Activated CD4-positive, alpha-beta memory T cell treated with anti-CD3 and anti-CD28 coated beads, Interleukin-2, amount 10 ng/mL, durations not matched to agents 7 days and 5 days (primary cell): ENCODE measurements around the gene PNPLA2. TPM values are rescaled to one million over a fixed set of nuclear protein-coding genes. Genes with fewer than 3 reads are reported as not detected.

ENCODE experiments used
- CTCF ChIA-PET: fragments of 350-600 bp; sonication (Branson Sonifier 250); formaldehyde crosslinking; loops from one replicate; lab custom pipeline; 2021; ENCODE audit warnings: antibody characterized with exemption, inconsistent platforms; lab: Charles Lee
- POLR2A ChIA-PET: fragments of 350-600 bp; sonication (Branson Sonifier 250); formaldehyde crosslinking; loops from one replicate; lab custom pipeline; 2021; ENCODE audit warnings: antibody characterized with exemption; lab: Charles Lee
- DNase-seq: peaks from one replicate; pipeline ENCODE4 v3.0.0-alpha.2; 2020
- H3K27ac Mint-ChIP-seq: one replicate; pipeline ENCODE4 v1.8.0; 2021; ENCODE audit warnings: mild to moderate bottlenecking, mixed read lengths
- H3K27me3 Mint-ChIP-seq: one replicate; pipeline ENCODE4 v1.8.0; 2021; ENCODE audit warnings: mixed read lengths
- H3K36me3 Mint-ChIP-seq: one replicate; pipeline ENCODE4 v1.8.0; 2021; ENCODE audit warnings: low read depth, mixed read lengths
- H3K4me1 Mint-ChIP-seq: one replicate; pipeline ENCODE4 v1.8.0; 2021; ENCODE audit warnings: mixed read lengths
- H3K4me3 Mint-ChIP-seq: one replicate; pipeline ENCODE4 v1.8.0; 2021; ENCODE audit warnings: mild to moderate bottlenecking, mixed read lengths
- H3K9me3 Mint-ChIP-seq: one replicate; pipeline ENCODE4 v1.8.0; 2021; ENCODE audit warnings: mixed read lengths
- total RNA-seq, 2 experiments: library from RNA; stranded (reverse); gene quantifications; one replicate each; pipeline ENCODE4 v1.2.3, GENCODE V29; 2021

PNPLA2 gene
- total RNA-seq, 2 experiments from 2014 or later: 66.8 to 70.9 TPM

GRCh38 chr11:859394-860131 lies 40.8 kb downstream of the PNPLA2 start:
- Mint-ChIP-seq H3K36me3 (no peaks in the 10 kb centered on the region), H3K27ac (no peak overlapping the region), H3K27me3 (no peaks in the 10 kb centered on the region), H3K4me1 (no peaks in the 10 kb centered on the region), H3K9me3 (no peaks in the 10 kb centered on the region), H3K4me3 (no peak overlapping the region)
- CTCF ChIA-PET: interaction anchor here (0.6 kb wide), 1 partner anchor 1882 kb away, joined by 3 read pairs; no protein-coding TSS in a partner anchor
- DNase-seq: no peak
- POLR2A ChIA-PET: no interaction called here

DNA sequence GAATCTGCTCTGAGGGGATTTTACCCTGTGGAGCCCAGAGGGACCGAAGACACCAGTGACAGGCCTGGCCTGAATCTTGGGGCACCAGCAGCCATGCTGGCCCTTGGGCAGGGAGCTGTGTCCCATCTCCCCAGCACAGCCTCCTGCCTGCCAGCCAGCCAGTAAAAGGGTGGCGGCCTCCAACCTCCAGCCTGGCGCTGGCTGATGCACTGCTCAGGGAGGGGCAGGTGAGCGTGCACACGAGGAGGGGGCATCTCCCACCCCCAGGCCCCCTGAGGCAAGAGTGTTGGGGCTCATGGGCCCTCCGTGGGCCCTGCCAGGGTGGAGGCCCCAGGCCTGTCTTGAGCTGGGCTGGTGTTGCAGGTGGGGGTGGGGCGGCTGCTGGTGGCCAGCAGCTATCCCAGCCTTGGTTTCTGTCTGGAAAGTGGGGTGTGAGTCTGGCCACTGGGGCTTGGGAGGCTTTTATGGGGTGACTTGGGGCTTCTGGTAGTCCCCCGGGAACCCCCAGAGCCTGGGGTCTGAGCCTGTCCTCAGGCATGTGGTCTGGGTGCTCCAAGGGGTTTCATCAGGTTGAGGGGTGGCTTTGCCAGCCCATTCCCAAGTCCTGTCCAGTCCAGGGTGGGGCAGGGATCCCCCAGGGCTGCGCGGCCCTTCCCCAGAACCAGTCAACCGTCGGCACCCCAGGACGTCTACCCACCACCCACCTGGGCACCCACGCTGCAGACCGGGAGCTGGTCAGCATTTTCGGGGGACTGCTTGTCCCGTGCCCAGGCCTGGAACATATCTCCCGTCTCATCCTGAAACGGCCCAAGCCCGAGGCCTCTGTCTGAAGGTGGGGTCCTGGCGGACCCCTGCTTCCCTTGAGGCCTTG lies 41.8 kb downstream of the PNPLA2 start:
- ChIA-PET POLR2A (no interaction called here), CTCF (no interaction called here)
- H3K27me3 Mint-ChIP-seq: no peaks in the 10 kb centered on the region
- H3K27ac Mint-ChIP-seq: no peak overlapping the region
- H3K4me1 Mint-ChIP-seq: no peaks in the 10 kb centered on the region
- no peak overlapping the region for H3K4me3 Mint-ChIP-seq
- H3K9me3 Mint-ChIP-seq: no peaks in the 10 kb centered on the region
- no peak for DNase-seq
- no peaks in the 10 kb centered on the region for H3K36me3 Mint-ChIP-seq

DNA sequence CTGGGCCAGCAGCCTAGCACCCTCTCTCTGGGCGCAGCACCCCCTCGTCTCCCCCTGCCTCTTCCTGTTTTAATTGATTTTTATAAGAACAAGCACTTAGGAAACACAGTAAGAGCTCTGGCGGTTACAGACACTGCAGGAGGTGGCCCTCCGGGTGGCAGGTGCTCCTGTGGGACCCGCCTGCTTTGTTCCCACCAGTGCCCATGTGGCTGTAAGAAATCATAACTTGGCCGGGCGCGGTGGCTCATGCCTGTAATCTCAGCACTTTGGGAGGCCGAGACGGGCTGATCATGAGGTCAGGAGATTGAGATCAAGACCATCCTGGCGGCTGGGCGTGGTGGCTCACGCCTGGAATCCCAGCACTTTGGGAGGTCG lies 42.4 kb downstream of the PNPLA2 start:
- ChIA-PET CTCF (no interaction called here), POLR2A (no interaction called here)
- Mint-ChIP-seq H3K27ac (no peak overlapping the region), H3K4me1 (no peaks in the 10 kb centered on the region), H3K27me3 (no peaks in the 10 kb centered on the region), H3K4me3 (no peak overlapping the region), H3K9me3 (no peaks in the 10 kb centered on the region), H3K36me3 (no peaks in the 10 kb centered on the region)
- DNase-seq: no peak

DNA sequence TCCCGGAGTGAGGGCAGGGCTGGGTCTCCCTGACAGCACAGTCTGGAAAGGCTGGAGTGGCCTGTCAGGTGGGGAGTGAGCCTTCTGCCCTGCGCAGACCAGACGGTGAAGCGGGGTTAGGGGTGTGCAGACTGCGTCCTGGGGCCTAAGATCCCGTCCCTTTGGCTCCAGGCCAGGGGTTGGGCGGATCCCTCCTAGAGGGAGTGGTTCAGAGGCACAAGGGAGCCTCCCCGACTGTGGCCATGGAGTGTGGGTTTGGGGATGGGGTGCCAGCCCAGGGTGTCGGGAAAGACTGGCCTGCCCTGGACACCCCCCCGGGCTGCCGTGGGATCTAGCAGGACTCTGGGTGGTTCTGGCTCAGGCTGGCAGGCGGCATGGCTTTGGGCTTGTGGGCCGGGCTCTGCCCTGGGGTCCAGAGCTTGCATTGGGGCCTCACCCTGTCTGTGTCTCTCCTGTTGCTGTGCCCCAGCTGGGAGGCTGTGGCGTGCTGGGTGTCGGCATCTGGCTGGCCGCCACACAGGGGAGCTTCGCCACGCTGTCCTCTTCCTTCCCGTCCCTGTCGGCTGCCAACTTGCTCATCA lies 43.5 kb downstream of the PNPLA2 start:
- H3K27ac Mint-ChIP-seq: no peak overlapping the region
- POLR2A ChIA-PET: no interaction called here
- CTCF ChIA-PET: no interaction called here
- no peaks in the 10 kb centered on the region for H3K36me3 Mint-ChIP-seq
- DNase-seq: no peak
- H3K4me3 Mint-ChIP-seq: no peak overlapping the region
- H3K9me3 Mint-ChIP-seq: no peaks in the 10 kb centered on the region
- H3K4me1 Mint-ChIP-seq: no peaks in the 10 kb centered on the region
- no peaks in the 10 kb centered on the region for H3K27me3 Mint-ChIP-seq

- Mint-ChIP-seq H3K27me3 (no peaks in the 10 kb centered on the region), H3K4me3 (no peak overlapping the region), H3K4me1 (no peaks in the 10 kb centered on the region), H3K36me3 (no peaks in the 10 kb centered on the region), H3K9me3 (no peaks in the 10 kb centered on the region), H3K27ac (no peak overlapping the region)
- no peak for DNase-seq
- POLR2A ChIA-PET: no interaction called here
- CTCF ChIA-PET: no interaction called here
Observed at GRCh38 chr11:862696-863022, 43.9 kb downstream of the PNPLA2 start.

GRCh38 chr11:863023-863909 lies 44.6 kb downstream of the PNPLA2 start:
- H3K27me3 Mint-ChIP-seq: no peaks in the 10 kb centered on the region
- H3K4me1 Mint-ChIP-seq: no peaks in the 10 kb centered on the region
- ChIA-PET POLR2A (no interaction called here), CTCF (no interaction called here)
- no peak for DNase-seq
- H3K36me3 Mint-ChIP-seq: no peaks in the 10 kb centered on the region
- H3K9me3 Mint-ChIP-seq: no peaks in the 10 kb centered on the region
- H3K27ac Mint-ChIP-seq: no peak overlapping the region
- H3K4me3 Mint-ChIP-seq: no peak overlapping the region

- H3K36me3 Mint-ChIP-seq: no peaks in the 10 kb centered on the region
- ChIA-PET POLR2A (no interaction called here), CTCF (no interaction called here)
- H3K27ac Mint-ChIP-seq: no peak overlapping the region
- no peaks in the 10 kb centered on the region for H3K9me3 Mint-ChIP-seq
- H3K4me3 Mint-ChIP-seq: no peak overlapping the region
- no peak for DNase-seq
- no peaks in the 10 kb centered on the region for H3K27me3 Mint-ChIP-seq
- H3K4me1 Mint-ChIP-seq: no peaks in the 10 kb centered on the region
Observed at GRCh38 chr11:863910-864827, 45.5 kb downstream of the PNPLA2 start.

GRCh38 chr11:864898-865297 lies 46.2 kb downstream of the PNPLA2 start:
- no peak for DNase-seq
- Mint-ChIP-seq H3K4me1 (no peaks in the 10 kb centered on the region), H3K27ac (no peak overlapping the region), H3K9me3 (no peaks in the 10 kb centered on the region), H3K36me3 (no peaks in the 10 kb centered on the region), H3K27me3 (no peaks in the 10 kb centered on the region), H3K4me3 (no peak overlapping the region)
- POLR2A ChIA-PET: no interaction called here
- CTCF ChIA-PET: no interaction called here

GRCh38 chr11:865462-866430 lies 47.0 kb downstream of the PNPLA2 start:
- no peak overlapping the region for H3K27ac Mint-ChIP-seq
- CTCF ChIA-PET: no interaction called here
- H3K27me3 Mint-ChIP-seq: no peaks in the 10 kb centered on the region
- no peak for DNase-seq
- H3K4me3 Mint-ChIP-seq: no peak overlapping the region
- no peaks in the 10 kb centered on the region for H3K9me3 Mint-ChIP-seq
- POLR2A ChIA-PET: no interaction called here
- H3K36me3 Mint-ChIP-seq: no peaks in the 10 kb centered on the region
- H3K4me1 Mint-ChIP-seq: no peaks in the 10 kb centered on the region

DNA sequence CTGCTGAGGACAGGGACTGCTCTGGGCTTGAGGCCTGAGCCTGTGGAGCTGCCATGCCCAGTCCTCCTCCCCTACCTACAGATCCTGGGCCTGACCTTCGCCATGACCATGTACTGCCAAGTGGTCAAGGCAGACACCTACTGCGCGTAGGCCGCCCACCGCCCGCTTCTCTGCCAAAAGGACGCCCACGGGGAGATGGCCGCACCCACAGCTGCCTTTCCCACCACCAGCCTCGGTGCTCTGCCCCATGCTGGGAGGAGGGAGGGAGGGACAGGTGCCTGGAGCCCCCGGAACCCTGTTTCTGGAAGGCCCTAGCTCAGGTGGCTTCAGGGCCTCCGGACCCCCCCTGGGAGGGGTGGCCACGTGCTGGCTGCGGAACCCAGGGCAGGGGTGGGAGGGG lies 47.8 kb downstream of the PNPLA2 start:
- no peaks in the 10 kb centered on the region for H3K9me3 Mint-ChIP-seq
- no peaks in the 10 kb centered on the region for H3K4me1 Mint-ChIP-seq
- no peak overlapping the region for H3K27ac Mint-ChIP-seq
- no peaks in the 10 kb centered on the region for H3K27me3 Mint-ChIP-seq
- H3K4me3 Mint-ChIP-seq: no peak overlapping the region
- DNase-seq: no peak
- ChIA-PET POLR2A (no interaction called here), CTCF (no interaction called here)
- no peaks in the 10 kb centered on the region for H3K36me3 Mint-ChIP-seq

DNA sequence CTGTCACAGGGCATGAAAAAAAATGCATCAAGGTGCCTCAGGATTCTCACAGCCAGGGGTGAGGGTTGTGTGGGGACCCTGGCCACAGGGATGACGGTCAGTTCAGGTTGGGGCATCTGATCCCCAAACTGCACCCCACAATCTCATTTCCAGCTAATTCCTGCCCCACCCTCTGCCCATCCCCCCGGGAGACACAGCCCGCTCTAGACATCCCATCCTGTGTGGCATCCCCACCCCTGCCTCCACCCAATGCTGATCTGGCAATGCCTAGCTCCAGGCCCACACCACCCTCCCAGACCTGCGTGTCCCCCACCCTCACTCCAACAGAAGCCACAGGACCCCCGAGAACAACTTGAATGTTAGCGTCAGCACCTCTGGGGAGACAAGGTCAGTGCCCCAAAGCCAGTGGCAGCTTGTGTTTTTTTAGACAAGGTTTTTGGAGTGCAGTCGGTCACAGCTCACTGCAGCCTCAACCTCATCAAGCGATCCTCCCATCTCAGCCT lies 49.2 kb downstream of the PNPLA2 start:
- no peaks in the 10 kb centered on the region for H3K36me3 Mint-ChIP-seq
- H3K27me3 Mint-ChIP-seq: no peaks in the 10 kb centered on the region
- H3K4me3 Mint-ChIP-seq: no peak overlapping the region
- DNase-seq: no peak
- no peaks in the 10 kb centered on the region for H3K9me3 Mint-ChIP-seq
- ChIA-PET POLR2A (no interaction called here), CTCF (no interaction called here)
- no peak overlapping the region for H3K27ac Mint-ChIP-seq
- no peaks in the 10 kb centered on the region for H3K4me1 Mint-ChIP-seq
